Fibroblast of lung (primary cell): Measurements from ENCODE around the gene CERCAM.

Experiments used
- CTCF ChIP-seq, 2 donors: IDR thresholded peaks in 1 of 2; conservative IDR thresholded peaks in 1 of 2; 1 replicate in 1 of 2; 2 replicates in 1 of 2; pipeline ENCODE4 v1.5.1; 2011 to 2012; ENCODE audit warnings: low read length in 2 of 2, control low read depth in 1 of 2, inconsistent platforms in 1 of 2, low read depth in 1 of 2, mild to moderate bottlenecking in 1 of 2
- EZH2 ChIP-seq: IDR thresholded peaks from 2 replicates; pipeline ENCODE4 v1.5.1; 2012; ENCODE audit warnings: low read length, control low read depth, mild to moderate bottlenecking; ENCODE audit errors: missing control alignments

DNA sequence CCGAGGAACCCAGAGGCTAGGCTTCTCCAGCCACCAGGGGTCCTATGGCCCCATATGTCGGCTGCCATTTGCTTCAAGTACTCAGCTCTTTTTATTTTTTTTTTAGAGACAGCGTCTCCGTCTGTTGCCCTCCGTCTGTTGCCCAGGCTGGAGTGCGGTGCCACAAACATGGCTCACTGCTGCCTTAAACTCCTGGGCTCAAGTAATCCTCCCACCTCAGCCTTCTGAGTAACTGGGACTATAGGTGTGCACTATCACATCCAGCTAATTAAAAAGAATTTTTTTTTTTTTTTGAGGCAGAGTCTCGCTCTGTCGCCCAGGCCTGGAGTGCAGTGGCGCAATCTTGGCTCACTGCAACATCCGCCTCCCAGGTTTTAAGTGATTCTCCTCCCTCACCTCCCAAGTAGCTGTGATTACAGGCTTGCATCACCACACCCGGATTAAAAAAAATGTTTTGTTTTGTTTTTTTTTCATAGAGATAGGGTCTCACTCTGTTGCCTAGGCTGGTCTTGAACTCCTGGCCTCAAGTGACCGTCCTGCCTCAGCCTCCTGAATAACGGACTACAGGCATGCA, 8.9 kb downstream of the CERCAM start:
- no peak for TF ChIP-seq CTCF (conservative IDR thresholded peaks at IDR 0.05 in 1 of 2, IDR thresholded peaks at IDR 0.05 in 1 of 2; ENCODE audit: low read depth in 1 of 2, low read length in 2 of 2)
- TF ChIP-seq EZH2: no peak
